ENCODE data around the gene INPP1.

- TF ChIP-seq CTCF (optimal IDR thresholded peaks at IDR 0.05 in 1 of 3, IDR thresholded peaks at IDR 0.05 in 1 of 3, conservative IDR thresholded peaks at IDR 0.05 in 1 of 3; ENCODE audit: extremely low read depth in 1 of 3, insufficient read depth in 2 of 3, low read length in 3 of 3), result no peak
- TF ChIP-seq EZH2 (IDR thresholded peaks at IDR 0.05; ENCODE audit: low read length), result no peak
Measured at GRCh38 chr2:190407662-190408537, 64.5 kb downstream of the INPP1 start, which contains the start of gene MFSD6.
